ENCODE data around the gene SOCS2.
"Not testable (repeated sequence)": the region's sequence is repeated elsewhere in the genome, so short reads cannot be mapped to it uniquely, and the experiment has no call there.

Gene SOCS2

DNA sequence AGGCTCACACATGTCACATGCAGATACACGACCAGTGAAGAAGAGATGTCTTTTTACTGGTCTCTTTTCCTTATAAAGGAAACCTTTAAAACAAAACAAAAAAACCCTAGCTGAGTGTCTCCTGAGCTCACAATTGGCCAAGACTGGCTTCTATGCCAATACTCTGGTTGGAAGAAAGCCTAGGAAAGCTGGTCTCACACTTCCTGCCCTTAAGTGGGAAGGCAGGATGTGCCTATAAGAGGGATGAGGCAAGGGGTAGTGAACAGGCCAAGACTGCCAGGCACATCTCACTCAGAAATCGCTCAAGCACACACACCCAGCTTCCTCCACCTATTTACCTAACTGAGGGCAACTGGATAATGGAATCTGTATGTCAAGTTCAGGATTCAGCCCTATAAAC, 50.0 kb downstream of the SOCS2 start:
- DNase-seq (ENCODE audit: low spot score), result no peak
- peak overlapping the region in 1 of 2 donors; percentile 38 for H3K27ac ChIP-seq
- no peak for TF ChIP-seq CTCF (IDR thresholded peaks at IDR 0.05)
- no peak overlapping the region for H3K4me3 ChIP-seq

- no peak for TF ChIP-seq CTCF (IDR thresholded peaks at IDR 0.05)
- H3K4me3 ChIP-seq, result no peak overlapping the region
- H3K27ac ChIP-seq, result no peak overlapping the region
- DNase-seq (ENCODE audit: low spot score), result no peak
These were observed 52.3 kb downstream of the SOCS2 start for GRCh38 chr12:93624595-93625294.

- not testable (repeated sequence) for H3K4me3 ChIP-seq; DNase-seq (ENCODE audit: low spot score); H3K27ac ChIP-seq
These were observed 52.8 kb downstream of the SOCS2 start for GRCh38 chr12:93625295-93625645.

GRCh38 chr12:93626160-93626559, 53.7 kb downstream of the SOCS2 start:
- no peak overlapping the region for H3K27ac ChIP-seq
- no peak for DNase-seq (ENCODE audit: low spot score)
- no peak overlapping the region for H3K4me3 ChIP-seq
- TF ChIP-seq CTCF (IDR thresholded peaks at IDR 0.05), result no peak
